Calu3 (cell line): ENCODE results near the gene TSPAN17. TPM values are rescaled to one million over a fixed set of nuclear protein-coding genes. Genes with fewer than 3 reads are reported as not detected.

Source experiments
- BruUV-seq: library from RNA; stranded (reverse); fragments of 400-500 nt; replicated peaks from 2 replicates; lab custom pipeline; 2021; lab: Mats Ljungman, UMichigan
- CTCF ChIA-PET: fragments of 300-600 bp; sonication (Branson Sonifier 250); formaldehyde crosslinking; loops from one replicate; lab custom pipeline; 2022; ENCODE audit warnings: antibody characterized with exemption; lab: Charles Lee
- DNase-seq: peaks from one replicate; pipeline ENCODE4 v3.0.0; 2022
- H3K27ac Mint-ChIP-seq: one replicate; pipeline ENCODE4 v1.8.0; 2022; ENCODE audit warnings: mixed read lengths; ENCODE audit not compliant: unreplicated experiment
- H3K27me3 Mint-ChIP-seq: one replicate; pipeline ENCODE4 v1.8.0; 2022; ENCODE audit warnings: mixed read lengths; ENCODE audit not compliant: unreplicated experiment
- H3K36me3 Mint-ChIP-seq: one replicate; pipeline ENCODE4 v1.8.0; 2022; ENCODE audit warnings: mild to moderate bottlenecking, moderate library complexity, mixed read lengths; ENCODE audit not compliant: insufficient read depth, unreplicated experiment
- H3K4me1 Mint-ChIP-seq: one replicate; pipeline ENCODE4 v1.8.0; 2022; ENCODE audit warnings: mild to moderate bottlenecking, low read depth, mixed read lengths; ENCODE audit not compliant: unreplicated experiment
- H3K4me3 Mint-ChIP-seq: one replicate; pipeline ENCODE4 v1.8.0; 2022; ENCODE audit warnings: mild to moderate bottlenecking, low read depth, moderate library complexity, mixed read lengths; ENCODE audit not compliant: unreplicated experiment
- H3K9me3 Mint-ChIP-seq: one replicate; pipeline ENCODE4 v1.8.0; 2022; ENCODE audit warnings: low read depth, mixed read lengths; ENCODE audit not compliant: unreplicated experiment
- CTCF ChIP-seq: fragments of 200-600 bp; IDR thresholded peaks from one replicate; pipeline ENCODE4 v1.8.0; 2022; ENCODE audit warnings: antibody characterized with exemption; ENCODE audit not compliant: unreplicated experiment
- intact Hi-C: fragments of 100-400 bp; cut with micrococcal nuclease; formaldehyde crosslinking; loops from one replicate; pipeline ENCODE4 v1.10.0; 2022; ENCODE audit not compliant: unreplicated experiment
- total RNA-seq: library from RNA; stranded (reverse); gene quantifications from 2 replicates; pipeline ENCODE4 v1.2.3, GENCODE V29; 2022

TSPAN17 gene
- total RNA-seq, 1 experiment from 2014 or later = 67.7 TPM

- intact Hi-C loops = no loop called here
- no peaks in the 10 kb centered on the region for H3K9me3 Mint-ChIP-seq
- CTCF ChIA-PET = interaction anchor here (0.6 to 0.7 kb wide), 2 partner anchors 9 kb away, joined by 3 to 4 read pairs; no protein-coding TSS in a partner anchor
- peaks cover 31% of the 10 kb centered on the region for H3K4me1 Mint-ChIP-seq
- no peak for DNase-seq
- no peaks in the 10 kb centered on the region for H3K27me3 Mint-ChIP-seq
- no peak overlapping the region for H3K4me3 Mint-ChIP-seq
- peaks cover 30% of the 10 kb centered on the region for H3K36me3 Mint-ChIP-seq
- TF ChIP-seq CTCF = no peak
- no TSS peak for BruUV-seq
- H3K27ac Mint-ChIP-seq = no peak overlapping the region
Measured at GRCh38 chr5:176651472-176651980, 4.2 kb downstream of the TSPAN17 start.

GRCh38 chr5:176652136-176652535 is 4.9 kb downstream of the TSPAN17 start:
- Mint-ChIP-seq H3K27ac (no peak overlapping the region), H3K9me3 (no peaks in the 10 kb centered on the region), H3K27me3 (no peaks in the 10 kb centered on the region), H3K4me3 (no peak overlapping the region), H3K36me3 (peaks cover 27% of the 10 kb centered on the region), H3K4me1 (peaks cover 31% of the 10 kb centered on the region)
- CTCF ChIA-PET = no interaction called here
- no TSS peak for BruUV-seq
- no peak for DNase-seq
- intact Hi-C loops = loop anchor here (2.0 kb wide), 1 partner anchor 89 kb away; no protein-coding TSS in a partner anchor
- TF ChIP-seq CTCF = no peak

- no peak for TF ChIP-seq CTCF
- DNase-seq = no peak
- no peaks in the 10 kb centered on the region for H3K27me3 Mint-ChIP-seq
- no TSS peak for BruUV-seq
- H3K36me3 Mint-ChIP-seq = peaks cover 20% of the 10 kb centered on the region
- H3K9me3 Mint-ChIP-seq = no peaks in the 10 kb centered on the region
- CTCF ChIA-PET = no interaction called here
- intact Hi-C loops = loop anchor here (2.0 kb wide), 1 partner anchor 87 kb away; no protein-coding TSS in a partner anchor
- H3K27ac Mint-ChIP-seq = no peak overlapping the region
- peaks cover 34% of the 10 kb centered on the region for H3K4me1 Mint-ChIP-seq
- no peak overlapping the region for H3K4me3 Mint-ChIP-seq
Measured at GRCh38 chr5:176653401-176654385, 6.4 kb downstream of the TSPAN17 start.

GRCh38 chr5:176654856-176655255 is 7.6 kb downstream of the TSPAN17 start:
- H3K27me3 Mint-ChIP-seq = no peaks in the 10 kb centered on the region
- intact Hi-C loops = no loop called here
- H3K4me1 Mint-ChIP-seq = peaks cover 41% of the 10 kb centered on the region
- DNase-seq = no peak
- no TSS peak for BruUV-seq
- peaks cover 24% of the 10 kb centered on the region for H3K36me3 Mint-ChIP-seq
- no peak for TF ChIP-seq CTCF
- CTCF ChIA-PET = no interaction called here
- H3K4me3 Mint-ChIP-seq = no peak overlapping the region
- H3K27ac Mint-ChIP-seq = no peak overlapping the region
- H3K9me3 Mint-ChIP-seq = no peaks in the 10 kb centered on the region
